ENCODE data around the gene TBC1D2B. TPM values are rescaled to one million over a fixed set of nuclear protein-coding genes. Genes with fewer than 3 reads are reported as not detected.

TBC1D2B gene
- total RNA-seq (10 to 100 TPM; 40.6 to 41.5 TPM), polyA plus RNA-seq (ENCODE audit: insufficient read depth, low read depth, low replicate concordance) (28.9 TPM)
- long read RNA-seq, donor 1, full-length matches to known transcripts, result 30 of 30 reads
- long read RNA-seq, donor 1, partial matches to known transcripts, result 0 of 30 reads
- long read RNA-seq, donor 1, other reads (novel, unspliced or antisense), result 0 of 30 reads
- long read RNA-seq, donor 2, full-length matches to known transcripts, result 17 of 17 reads
- long read RNA-seq, donor 2, partial matches to known transcripts, result 0 of 17 reads
- long read RNA-seq, donor 2, other reads (novel, unspliced or antisense), result 0 of 17 reads

- peaks cover 4% of the 10 kb centered on the region for H3K4me1 ChIP-seq
- no peaks in the 10 kb centered on the region for H3K36me3 ChIP-seq (ENCODE audit: low read depth, missing control alignments)
- intact Hi-C loops (cut with DNase I; ENCODE audit: low total_unique reads), result no loop called here
- H3K4me3 ChIP-seq, result peak within 1 kb of the TSS; percentile 81 to 85
- DNase-seq, result peak; percentile 76
- TF ChIP-seq CTCF (IDR thresholded peaks at IDR 0.05), result no peak
- 0 to 1% methylated on average over 15 to 93 of the region's 104 CpGs for WGBS, 2 donors
- H3K9me3 ChIP-seq, result no peaks in the 10 kb centered on the region
- H3K27me3 ChIP-seq, result no peaks in the 10 kb centered on the region
- peak within 1 kb of the TSS; percentile 76 to 84 for H3K27ac ChIP-seq
These were observed at the start of gene TBC1D2B for GRCh38 chr15:78077053-78077870. Gene TBC1D2B, minus strand, starts transcription at chr15:78077711. Its CDS starts 59 bp downstream, at chr15:78077652.

GRCh38 chr15:78125267-78125666 is 47.8 kb upstream of the TBC1D2B start:
- H3K4me3 ChIP-seq, result no peak overlapping the region
- no peaks in the 10 kb centered on the region for H3K4me1 ChIP-seq
- H3K36me3 ChIP-seq (ENCODE audit: low read depth, missing control alignments), result no peaks in the 10 kb centered on the region
- no peaks in the 10 kb centered on the region for H3K9me3 ChIP-seq
- intact Hi-C loops (cut with DNase I; ENCODE audit: low total_unique reads), result no loop called here
- TF ChIP-seq POLR2A (IDR thresholded peaks at IDR 0.05) (no peak), CTCF (IDR thresholded peaks at IDR 0.05) (no peak)
- no peak for DNase-seq
- H3K27ac ChIP-seq, result no peak overlapping the region
- no peaks in the 10 kb centered on the region for H3K27me3 ChIP-seq
- 87 to 88% methylated on average over 3 of the region's 3 CpGs for WGBS, 2 donors

- Histone ChIP-seq H3K27me3 (no peaks in the 10 kb centered on the region), H3K36me3 (ENCODE audit: low read depth, missing control alignments) (no peaks in the 10 kb centered on the region), H3K27ac (no peak overlapping the region), H3K4me3 (no peak overlapping the region), H3K9me3 (no peaks in the 10 kb centered on the region), H3K4me1 (no peaks in the 10 kb centered on the region)
- no peak for DNase-seq
- TF ChIP-seq CTCF (IDR thresholded peaks at IDR 0.05) (no peak), POLR2A (IDR thresholded peaks at IDR 0.05) (no peak)
- intact Hi-C loops (cut with DNase I; ENCODE audit: low total_unique reads), result no loop called here
- 79 to 85% methylated on average over 4 to 5 of the region's 5 CpGs for WGBS, 2 donors
These were observed 43.0 kb upstream of the TBC1D2B start for GRCh38 chr15:78120523-78120922.

- DNase-seq, result no peak
- Histone ChIP-seq H3K9me3 (no peaks in the 10 kb centered on the region), H3K27me3 (no peaks in the 10 kb centered on the region), H3K36me3 (ENCODE audit: low read depth, missing control alignments) (no peaks in the 10 kb centered on the region), H3K4me3 (no peak overlapping the region), H3K27ac (no peak overlapping the region), H3K4me1 (no peaks in the 10 kb centered on the region)
- 74 to 90% methylated on average over 2 to 3 of the region's 3 CpGs for WGBS, 2 donors
- TF ChIP-seq CTCF (IDR thresholded peaks at IDR 0.05) (no peak), POLR2A (IDR thresholded peaks at IDR 0.05) (no peak)
- intact Hi-C loops (cut with DNase I; ENCODE audit: low total_unique reads), result loop anchor here (5.0 kb wide), 1 partner anchor 130 kb away; no protein-coding TSS in a partner anchor
These were observed 35.0 kb upstream of the TBC1D2B start for GRCh38 chr15:78112551-78112950.

All from testis (tissue), 5 donors.